Neural progenitor cell (in vitro differentiated cells): ENCODE data around the gene TMEM267. TPM values are rescaled to one million over a fixed set of nuclear protein-coding genes. Genes with fewer than 3 reads are reported as not detected.

Experiments used
- DNase-seq: peaks from one replicate; pipeline ENCODE4 v3.0.0-alpha.2; 2016; ENCODE audit warnings: low spot score
- H2AFZ ChIP-seq: fragments of 200-600 bp; sonication (generic); replicated peaks from 2 replicates; pipeline ENCODE4 v1.6.1; 2016; ENCODE audit warnings: antibody characterized with exemption
- H3F3A ChIP-seq: fragments of 200-600 bp; sonication (generic); 2 replicates; pipeline ENCODE4 v1.6.1; 2016; ENCODE audit warnings: antibody characterized with exemption, low read depth
- H3K27ac ChIP-seq: fragments of 200-600 bp; sonication (generic); 2 replicates; pipeline ENCODE4 v1.5.1; 2016; ENCODE audit warnings: mild to moderate bottlenecking
- H3K27me3 ChIP-seq: fragments of 200-600 bp; sonication (generic); 2 replicates; pipeline ENCODE4 v1.6.1; 2016; ENCODE audit warnings: mild to moderate bottlenecking, moderate library complexity
- H3K36me3 ChIP-seq: fragments of 200-600 bp; sonication (generic); 2 replicates; pipeline ENCODE4 v1.5.1; 2016
- H3K4me1 ChIP-seq: fragments of 200-600 bp; sonication (generic); 2 replicates; pipeline ENCODE4 v1.6.1; 2016; ENCODE audit warnings: mixed run types
- H3K4me2 ChIP-seq: fragments of 200-600 bp; sonication (generic); 2 replicates; pipeline ENCODE4 v1.6.1; 2016
- H3K4me3 ChIP-seq: fragments of 200-600 bp; sonication (generic); 2 replicates; pipeline ENCODE4 v1.5.1; 2016
- H3K79me2 ChIP-seq: fragments of 200-600 bp; sonication (generic); 2 replicates; pipeline ENCODE4 v1.6.1; 2016; ENCODE audit warnings: low read depth
- H3K9ac ChIP-seq: fragments of 200-600 bp; sonication (generic); 2 replicates; pipeline ENCODE4 v1.6.1; 2016
- H3K9me3 ChIP-seq: fragments of 200-600 bp; sonication (generic); 2 replicates; pipeline ENCODE4 v1.5.1; 2016; ENCODE audit warnings: low read depth
- H4K20me1 ChIP-seq: fragments of 200-600 bp; sonication (generic); 2 replicates; pipeline ENCODE4 v1.6.1; 2016; ENCODE audit warnings: low read depth
- H3K27ac Mint-ChIP-seq: 3 replicates; pipeline ENCODE4 v1.8.0; 2021; ENCODE audit warnings: mixed read lengths
- H3K27me3 Mint-ChIP-seq: 2 replicates; pipeline ENCODE4 v1.8.0; 2022; ENCODE audit warnings: low read depth, mild to moderate bottlenecking, inconsistent platforms, moderate library complexity, mixed read lengths; ENCODE audit not compliant: insufficient read depth
- H3K36me3 Mint-ChIP-seq: 3 replicates; pipeline ENCODE4 v1.8.0; 2021; ENCODE audit warnings: mixed read lengths
- H3K4me1 Mint-ChIP-seq: 3 replicates; pipeline ENCODE4 v1.8.0; 2021; ENCODE audit warnings: mixed read lengths
- H3K4me3 Mint-ChIP-seq: 3 replicates; pipeline ENCODE4 v1.8.0; 2021; ENCODE audit warnings: mild to moderate bottlenecking, moderate library complexity, mixed read lengths
- H3K9me3 Mint-ChIP-seq: 3 replicates; pipeline ENCODE4 v1.8.0; 2020; ENCODE audit warnings: mixed read lengths
- CTCF ChIP-seq: fragments of 200-600 bp; sonication (generic); IDR thresholded peaks from 2 replicates; pipeline ENCODE4 v1.5.1; 2017; ENCODE audit warnings: antibody characterized with exemption, mild to moderate bottlenecking
- EZH2 ChIP-seq: fragments of 200-600 bp; sonication (generic); IDR thresholded peaks from 2 replicates; pipeline ENCODE4 v1.6.1; 2017; ENCODE audit warnings: antibody characterized with exemption, mild to moderate bottlenecking, moderate library complexity
- EZH2phosphoT487 ChIP-seq: fragments of 200-600 bp; sonication (generic); IDR thresholded peaks from 2 replicates; pipeline ENCODE4 v1.6.1; 2017; ENCODE audit warnings: antibody characterized with exemption
- total RNA-seq: library from RNA; depleted of rRNA; stranded (reverse); fragments of >200 nt; gene quantifications from 2 replicates; pipeline ENCODE4 v1.2.3, GENCODE V29; 2015; ENCODE audit warnings: low replicate concordance

Gene TMEM267
- total RNA-seq, 1 donor from 2014 or later: 15.3 TPM

- Mint-ChIP-seq H3K27me3 (peaks cover 3% of the 10 kb centered on the region), H3K27ac (no peak within 1 kb of the TSS), H3K9me3 (no peaks in the 10 kb centered on the region), H3K4me1 (no peaks in the 10 kb centered on the region), H3K36me3 (no peaks in the 10 kb centered on the region), H3K4me3 (no peak within 1 kb of the TSS)
- no peak within 1 kb of the TSS for H3K4me3 ChIP-seq
- no peak within 1 kb of the TSS for H3K9ac ChIP-seq
- no peaks in the 10 kb centered on the region for H3K4me1 ChIP-seq
- H3K27me3 ChIP-seq: no peaks in the 10 kb centered on the region
- H3F3A ChIP-seq: no peaks in the 10 kb centered on the region
- no peaks in the 10 kb centered on the region for H3K79me2 ChIP-seq
- no peak within 1 kb of the TSS for H3K4me2 ChIP-seq
- no peak for TF ChIP-seq EZH2
- no peak for TF ChIP-seq CTCF
- no peak for TF ChIP-seq EZH2phosphoT487
- H2AFZ ChIP-seq: no peak within 1 kb of the TSS
- H3K36me3 ChIP-seq: no peaks in the 10 kb centered on the region
- H3K9me3 ChIP-seq: no peaks in the 10 kb centered on the region
- H4K20me1 ChIP-seq: no peaks in the 10 kb centered on the region
- no peak for DNase-seq
- H3K27ac ChIP-seq: no peak within 1 kb of the TSS
Measured at GRCh38 chr5:43412156-43412555, 71.5 kb downstream of the TMEM267 start, which contains the start of gene CCL28. TSS of gene CCL28 (minus strand) at chr5:43412391. CDS start at chr5:43412316, 75 bp downstream.

- H3K9ac ChIP-seq: no peak overlapping the region
- no peaks in the 10 kb centered on the region for H3K36me3 ChIP-seq
- H3K4me2 ChIP-seq: no peak overlapping the region
- H3K9me3 ChIP-seq: no peaks in the 10 kb centered on the region
- peaks cover 2% of the 10 kb centered on the region for H3K9me3 Mint-ChIP-seq
- DNase-seq: no peak
- H3K36me3 Mint-ChIP-seq: no peaks in the 10 kb centered on the region
- no peak overlapping the region for H2AFZ ChIP-seq
- H3K4me3 ChIP-seq: no peak overlapping the region
- no peaks in the 10 kb centered on the region for H3K4me1 ChIP-seq
- no peaks in the 10 kb centered on the region for H4K20me1 ChIP-seq
- no peak overlapping the region for H3K4me3 Mint-ChIP-seq
- H3K27me3 ChIP-seq: no peaks in the 10 kb centered on the region
- no peak overlapping the region for H3K27ac Mint-ChIP-seq
- H3F3A ChIP-seq: no peaks in the 10 kb centered on the region
- TF ChIP-seq EZH2phosphoT487 (no peak), CTCF (no peak), EZH2 (no peak)
- no peaks in the 10 kb centered on the region for H3K4me1 Mint-ChIP-seq
- no peaks in the 10 kb centered on the region for H3K79me2 ChIP-seq
- H3K27me3 Mint-ChIP-seq: peaks cover 3% of the 10 kb centered on the region
- no peak overlapping the region for H3K27ac ChIP-seq
Measured at GRCh38 chr5:43411495-43411894, 72.2 kb downstream of the TMEM267 start.

- H3K4me3 Mint-ChIP-seq: no peak overlapping the region
- Histone ChIP-seq H3K27me3 (no peaks in the 10 kb centered on the region), H3K4me1 (no peaks in the 10 kb centered on the region), H4K20me1 (no peaks in the 10 kb centered on the region), H3K36me3 (no peaks in the 10 kb centered on the region), H3K79me2 (no peaks in the 10 kb centered on the region), H2AFZ (no peak overlapping the region), H3F3A (no peaks in the 10 kb centered on the region), H3K9me3 (no peaks in the 10 kb centered on the region), H3K9ac (no peak overlapping the region), H3K27ac (no peak overlapping the region), H3K4me2 (no peak overlapping the region), H3K4me3 (no peak overlapping the region)
- peaks cover 3% of the 10 kb centered on the region for H3K27me3 Mint-ChIP-seq
- H3K4me1 Mint-ChIP-seq: no peaks in the 10 kb centered on the region
- no peaks in the 10 kb centered on the region for H3K36me3 Mint-ChIP-seq
- H3K27ac Mint-ChIP-seq: no peak overlapping the region
- TF ChIP-seq EZH2 (no peak), CTCF (no peak), EZH2phosphoT487 (no peak)
- H3K9me3 Mint-ChIP-seq: peaks cover 4% of the 10 kb centered on the region
- DNase-seq: no peak
Measured at GRCh38 chr5:43410414-43410813, 73.3 kb downstream of the TMEM267 start.
